Neural crest cell (in vitro differentiated cells): Measurements from ENCODE around the gene CNTNAP2. TPM values are rescaled to one million over a fixed set of nuclear protein-coding genes. Genes with fewer than 3 reads are reported as not detected.

Source experiments
- DNase-seq: peaks from one replicate; pipeline ENCODE4 v3.0.0; 2021; ENCODE audit warnings: low read depth, mixed read lengths, low spot score
- H3K27ac Mint-ChIP-seq: one replicate; pipeline ENCODE4 v1.8.0; 2021; ENCODE audit warnings: mild to moderate bottlenecking, mixed read lengths; ENCODE audit not compliant: unreplicated experiment
- H3K27me3 Mint-ChIP-seq: 2 replicates; pipeline ENCODE4 v1.8.0; 2021; ENCODE audit warnings: low read depth, mild to moderate bottlenecking, mixed read lengths
- H3K36me3 Mint-ChIP-seq: 2 replicates; pipeline ENCODE4 v1.8.0; 2021; ENCODE audit warnings: low read depth, mild to moderate bottlenecking, mixed read lengths
- H3K4me1 Mint-ChIP-seq: 2 replicates; pipeline ENCODE4 v1.8.0; 2021; ENCODE audit warnings: mixed read lengths
- H3K4me3 Mint-ChIP-seq: one replicate; pipeline ENCODE4 v1.8.0; 2021; ENCODE audit warnings: mild to moderate bottlenecking, mixed read lengths
- H3K9me3 Mint-ChIP-seq: 2 replicates; pipeline ENCODE4 v1.8.0; 2021; ENCODE audit warnings: mixed read lengths
- total RNA-seq: library from RNA; stranded (reverse); gene quantifications from 2 replicates; pipeline ENCODE4 v1.2.1, GENCODE V29; 2021
- TF ChIP-seq, protein P1 (sequence below): fragments of 200-600 bp; sonication (generic); conservative IDR thresholded peaks from 2 replicates; pipeline ENCODE4 v1.5.0; 2021; ENCODE audit warnings: antibody characterized with exemption, mild to moderate bottlenecking

Gene CNTNAP2
- total RNA-seq, 1 donor from 2014 or later, result 12.9 TPM

DNA sequence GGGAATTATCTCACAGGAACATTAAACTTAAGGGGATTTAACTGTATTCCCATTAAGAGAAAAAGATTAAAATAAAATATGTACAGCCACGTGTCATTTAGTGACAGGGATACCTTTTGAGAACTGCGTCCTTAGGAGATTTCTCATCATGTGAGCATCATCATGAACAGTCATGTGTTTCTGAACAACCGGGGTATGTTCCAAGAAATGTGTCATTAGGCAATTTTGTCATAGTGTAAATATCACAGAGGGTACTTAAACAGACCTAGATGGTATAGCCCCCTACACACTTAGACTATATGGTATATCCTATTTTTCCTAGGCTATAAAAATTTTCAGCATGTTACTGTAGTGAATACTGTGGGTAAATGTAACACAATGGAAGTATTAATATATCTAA is 840.3 kb downstream of the CNTNAP2 start:
- TF ChIP-seq, protein P1, sequence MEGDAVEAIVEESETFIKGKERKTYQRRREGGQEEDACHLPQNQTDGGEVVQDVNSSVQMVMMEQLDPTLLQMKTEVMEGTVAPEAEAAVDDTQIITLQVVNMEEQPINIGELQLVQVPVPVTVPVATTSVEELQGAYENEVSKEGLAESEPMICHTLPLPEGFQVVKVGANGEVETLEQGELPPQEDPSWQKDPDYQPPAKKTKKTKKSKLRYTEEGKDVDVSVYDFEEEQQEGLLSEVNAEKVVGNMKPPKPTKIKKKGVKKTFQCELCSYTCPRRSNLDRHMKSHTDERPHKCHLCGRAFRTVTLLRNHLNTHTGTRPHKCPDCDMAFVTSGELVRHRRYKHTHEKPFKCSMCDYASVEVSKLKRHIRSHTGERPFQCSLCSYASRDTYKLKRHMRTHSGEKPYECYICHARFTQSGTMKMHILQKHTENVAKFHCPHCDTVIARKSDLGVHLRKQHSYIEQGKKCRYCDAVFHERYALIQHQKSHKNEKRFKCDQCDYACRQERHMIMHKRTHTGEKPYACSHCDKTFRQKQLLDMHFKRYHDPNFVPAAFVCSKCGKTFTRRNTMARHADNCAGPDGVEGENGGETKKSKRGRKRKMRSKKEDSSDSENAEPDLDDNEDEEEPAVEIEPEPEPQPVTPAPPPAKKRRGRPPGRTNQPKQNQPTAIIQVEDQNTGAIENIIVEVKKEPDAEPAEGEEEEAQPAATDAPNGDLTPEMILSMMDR, result no peak
- Mint-ChIP-seq H3K9me3 (peaks cover 1% of the 10 kb centered on the region), H3K4me3 (no peak overlapping the region), H3K27ac (no peak overlapping the region), H3K4me1 (peaks cover 14% of the 10 kb centered on the region), H3K36me3 (no peaks in the 10 kb centered on the region), H3K27me3 (no peaks in the 10 kb centered on the region)
- DNase-seq, result no peak

DNA sequence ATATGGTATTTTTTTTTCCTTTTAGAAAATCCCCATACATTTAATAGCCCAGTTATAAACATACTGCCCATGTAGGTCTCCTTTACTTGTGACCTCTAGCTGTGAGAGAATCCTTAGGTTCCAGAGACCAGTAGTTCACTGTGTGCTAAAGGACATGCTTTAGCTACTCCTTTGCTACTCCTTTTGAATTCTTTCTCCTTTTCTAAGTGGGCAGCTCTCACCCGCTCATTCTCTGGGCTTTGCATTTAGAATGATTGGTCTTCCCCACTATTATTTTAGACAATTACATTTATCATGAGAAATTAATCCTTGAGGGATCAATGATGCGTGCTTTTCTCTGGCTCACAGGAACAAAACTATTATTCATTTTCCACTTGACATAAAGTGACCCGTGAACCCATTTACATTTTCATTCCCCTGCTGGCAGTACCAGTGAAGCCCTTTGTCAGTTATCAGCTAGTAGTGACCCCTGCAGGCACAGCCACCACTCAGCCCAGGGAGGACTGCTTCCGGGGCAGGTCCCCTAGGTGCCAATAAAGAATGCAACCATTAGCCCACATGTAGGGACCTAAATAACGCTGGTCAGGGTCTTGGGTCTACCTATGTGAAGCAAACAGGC is 844.3 kb downstream of the CNTNAP2 start:
- DNase-seq, result no peak

DNA sequence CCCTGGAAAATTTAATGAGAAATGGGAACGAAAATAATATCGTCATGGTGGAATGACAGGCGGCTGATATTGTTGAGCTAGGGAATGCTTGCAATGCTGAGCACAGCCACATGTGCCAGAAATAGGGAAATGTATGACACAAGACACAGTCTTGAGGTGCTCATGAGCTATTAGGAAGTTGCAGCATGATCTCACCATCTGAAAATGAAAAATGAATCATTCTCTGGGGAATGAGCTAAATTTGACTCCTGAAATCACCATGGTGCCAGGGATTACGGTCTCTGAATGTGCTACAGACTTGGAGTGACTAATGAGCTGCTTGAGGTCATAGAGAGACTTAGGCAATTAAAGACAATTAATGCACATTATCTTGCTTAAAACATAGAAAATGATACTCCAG is 845.0 kb downstream of the CNTNAP2 start:
- Mint-ChIP-seq H3K9me3 (no peaks in the 10 kb centered on the region), H3K4me3 (no peak overlapping the region), H3K36me3 (no peaks in the 10 kb centered on the region), H3K27me3 (no peaks in the 10 kb centered on the region), H3K4me1 (peaks cover 14% of the 10 kb centered on the region), H3K27ac (no peak overlapping the region)
- DNase-seq, result no peak
- TF ChIP-seq, protein P1, result no peak

More for the DNA sequence above, 844.3 kb downstream of the CNTNAP2 start:
- Mint-ChIP-seq H3K4me1 (peaks cover 14% of the 10 kb centered on the region), H3K4me3 (no peak overlapping the region), H3K9me3 (no peaks in the 10 kb centered on the region), H3K27ac (no peak overlapping the region), H3K27me3 (no peaks in the 10 kb centered on the region), H3K36me3 (no peaks in the 10 kb centered on the region)
- TF ChIP-seq, protein P1, result no peak

DNA sequence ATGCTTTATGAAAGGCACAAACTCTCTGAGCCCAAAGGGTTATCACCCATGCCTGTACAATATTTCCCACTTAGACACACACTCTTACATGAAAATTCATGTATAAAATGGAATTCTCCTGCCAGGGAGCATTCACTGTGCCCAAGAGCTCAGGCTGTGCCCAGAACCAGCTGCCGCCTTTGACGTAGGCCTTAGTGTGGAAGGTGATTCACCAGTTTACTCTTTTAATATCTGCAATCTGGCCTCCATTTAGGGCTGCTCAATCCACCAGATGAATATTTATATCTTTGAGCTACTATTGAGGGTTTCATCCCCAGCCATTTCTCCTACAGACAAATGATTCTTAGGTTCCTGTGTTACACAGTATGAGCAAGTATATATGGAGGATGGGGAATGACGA is 849.7 kb downstream of the CNTNAP2 start:
- H3K27me3 Mint-ChIP-seq, result no peaks in the 10 kb centered on the region

DNA sequence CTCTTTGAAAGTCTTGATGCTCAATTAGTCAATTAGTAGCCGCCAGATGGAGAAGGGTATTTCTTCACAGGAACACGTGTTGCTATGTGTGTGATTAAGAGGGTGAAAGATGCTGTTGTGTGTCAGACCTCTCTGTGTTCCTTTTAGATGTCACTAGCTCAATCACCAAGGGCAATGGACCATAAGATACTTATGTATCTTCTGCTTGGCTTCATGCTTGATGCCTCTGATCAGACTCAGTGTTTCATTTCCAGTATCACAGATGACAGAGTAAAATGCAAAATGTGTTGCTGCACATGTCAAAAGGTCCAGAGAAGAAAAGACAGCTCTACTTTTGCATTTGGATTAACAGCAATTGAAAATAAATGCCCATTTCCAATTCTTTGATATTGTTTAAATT is 865.9 kb downstream of the CNTNAP2 start:
- H3K27me3 Mint-ChIP-seq, result no peaks in the 10 kb centered on the region
- TF ChIP-seq, protein P1, result no peak
- H3K27ac Mint-ChIP-seq, result no peak overlapping the region
- no peaks in the 10 kb centered on the region for H3K36me3 Mint-ChIP-seq
- no peak for DNase-seq
- no peaks in the 10 kb centered on the region for H3K9me3 Mint-ChIP-seq
- H3K4me1 Mint-ChIP-seq, result no peaks in the 10 kb centered on the region
- H3K4me3 Mint-ChIP-seq, result no peak overlapping the region

More for the DNA sequence above, 849.7 kb downstream of the CNTNAP2 start:
- TF ChIP-seq, protein P1, result no peak
- DNase-seq, result no peak
- Mint-ChIP-seq H3K4me3 (no peak overlapping the region), H3K4me1 (peaks cover 6% of the 10 kb centered on the region), H3K27ac (no peak overlapping the region), H3K9me3 (peaks cover 3% of the 10 kb centered on the region), H3K36me3 (no peaks in the 10 kb centered on the region)
